ENCODE results near the gene ZNF177.

- TF ChIP-seq TAF1 (IDR thresholded peaks at IDR 0.05; ENCODE audit: borderline replicate concordance, low read depth, low read length) (no peak), POLR2AphosphoS5 (IDR thresholded peaks at IDR 0.05; ENCODE audit: low read depth, low read length) (no peak), POLR2A (IDR thresholded peaks at IDR 0.05; ENCODE audit: low read depth, low read length) (no peak)
Measured at GRCh38 chr19:9348671-9349070, 14.1 kb upstream of the ZNF177 start.
